K562 (cell line): Measurements from ENCODE around the gene SLC38A1. TPM values are rescaled to one million over a fixed set of nuclear protein-coding genes. Genes with fewer than 3 reads are reported as not detected.
"Not testable (repeated sequence)": the region's sequence is repeated elsewhere in the genome, so short reads cannot be mapped to it uniquely, and the experiment has no call there.

Source experiments
- ATAC-seq: fragments of 200-7000 bp; cut with Tn5 transposase; 3 replicates; pipeline ENCODE4 v1.9.1; 2020; ENCODE audit warnings: moderate library complexity
- BruUV-seq: library from RNA; stranded (reverse); fragments of 400-500 nt; replicated peaks from 2 replicates; lab custom pipeline; 2021; lab: Mats Ljungman, UMichigan
- CTCF ChIA-PET: fragments of 300-600 bp; formaldehyde crosslinking; extraction: SDS; loops from one replicate; lab custom pipeline; 2021; ENCODE audit warnings: low intra/inter-chr PET ratio; lab: Yijun Ruan, JAX
- POLR2A ChIA-PET: fragments of 300-600, 350-650 bp; sonication (Branson Sonifier 250); formaldehyde crosslinking; extraction: SDS; loops from one replicate; lab custom pipeline; 2021; ENCODE audit warnings: antibody characterized with exemption, inconsistent platforms; lab: Yijun Ruan, JAX
- DNase-seq, 4 experiments: peaks; one replicate each; pipeline versions ENCODE4 v3.0.0 to v3.0.0-alpha.2; 2011 to 2018; ENCODE audit warnings: low spot score in 3 of 4, mixed read lengths in 3 of 4; ENCODE audit errors: extremely low read depth in 1 of 4
- FAIRE-seq: peaks from 2 replicates; lab custom pipeline; 2011; peaks lifted over from hg19 to GRCh38; lab: Jason Lieb, UNC
- H2AFZ ChIP-seq: 2 replicates; pipeline ENCODE4 v1.6.0; 2011; ENCODE audit warnings: low read depth, low read length, control low read depth, inconsistent platforms
- H3K27ac ChIP-seq: fragments of 200-600 bp; 3 replicates; pipeline ENCODE4 v1.8.0; 2011; ENCODE audit warnings: low read depth, mild to moderate bottlenecking, control low read depth, inconsistent platforms, low read length, moderate library complexity, mixed read lengths; ENCODE audit errors: extremely low read depth
- H3K27me3 ChIP-seq, 2 experiments: fragments of 300-600 bp in 1 of 2; 2 replicates in 1 of 2; 3 replicates in 1 of 2; pipeline versions ENCODE4 v1.6.0 to v1.8.0; 2011; ENCODE audit warnings: inconsistent platforms in 2 of 2, low read length in 2 of 2, mild to moderate bottlenecking in 1 of 2, mixed read lengths in 1 of 2, moderate library complexity in 1 of 2; ENCODE audit not compliant: control insufficient read depth in 2 of 2, insufficient read depth in 2 of 2
- H3K36me3 ChIP-seq: fragments of 300-600 bp; 3 replicates; pipeline ENCODE4 v1.8.0; 2011; ENCODE audit warnings: mild to moderate bottlenecking, low read length, inconsistent platforms; ENCODE audit not compliant: control insufficient read depth, insufficient read depth
- H3K4me1 ChIP-seq, 2 experiments: fragments of 200-600 bp in 1 of 2; replicated peaks in 1 of 2; 2 replicates in 1 of 2; 3 replicates in 1 of 2; pipeline versions ENCODE4 v1.5.1 to v1.8.0; 2011; ENCODE audit warnings: inconsistent platforms in 2 of 2, low read length in 2 of 2, mild to moderate bottlenecking in 1 of 2, mixed read lengths in 1 of 2, moderate library complexity in 1 of 2; ENCODE audit not compliant: control insufficient read depth in 2 of 2, insufficient read depth in 2 of 2
- H3K4me2 ChIP-seq: 2 replicates; pipeline ENCODE4 v1.6.1; 2011; ENCODE audit warnings: low read length, control low read depth, inconsistent platforms, mixed read lengths; ENCODE audit not compliant: insufficient read depth
- H3K4me3 ChIP-seq: fragments of 200-600 bp; sonication (generic), shearing (Covaris generic); 2 replicates; pipeline ENCODE4 v1.5.1; 2016; ENCODE audit warnings: control low read depth, inconsistent platforms
- H3K79me2 ChIP-seq: fragments of 200-600 bp; 3 replicates; pipeline ENCODE4 v1.8.0; 2011; ENCODE audit warnings: low read length, inconsistent platforms; ENCODE audit not compliant: control insufficient read depth, insufficient read depth
- H3K9ac ChIP-seq, 2 experiments: 2 replicates each; pipeline versions ENCODE4 v1.6.0 to v1.6.1; 2011; ENCODE audit warnings: low read depth in 2 of 2, low read length in 2 of 2, control low read depth in 1 of 2, inconsistent platforms in 1 of 2, mild to moderate bottlenecking in 1 of 2, mixed read lengths in 1 of 2; ENCODE audit not compliant: insufficient read depth in 1 of 2
- H3K9me1 ChIP-seq: one replicate; pipeline ENCODE4 v1.6.0; 2011; ENCODE audit warnings: inconsistent platforms, mild to moderate bottlenecking, low read length, moderate library complexity; ENCODE audit not compliant: control insufficient read depth, insufficient read depth
- H3K9me3 ChIP-seq: replicated peaks from 2 replicates; pipeline ENCODE4 v1.5.1; 2011; ENCODE audit warnings: low read depth, low read length, inconsistent platforms; ENCODE audit not compliant: control insufficient read depth, insufficient read depth
- H4K20me1 ChIP-seq: replicated peaks from 2 replicates; pipeline ENCODE4 v1.6.1; 2011; ENCODE audit warnings: low read length, inconsistent platforms, mixed read lengths; ENCODE audit not compliant: control insufficient read depth, insufficient read depth
- BDP1 ChIP-seq: IDR thresholded peaks from 3 replicates; pipeline ENCODE4 v1.6.1; 2011; ENCODE audit not compliant: insufficient read length, insufficient read depth
- HLTF ChIP-seq: fragments of 450-650 bp; IDR thresholded peaks from 2 replicates; pipeline ENCODE4 v1.6.1; 2016
- MTA1 ChIP-seq: fragments of 450-650 bp; IDR thresholded peaks from 2 replicates; pipeline ENCODE4 v1.6.1; 2017; ENCODE audit warnings: borderline replicate concordance
- TRIM24 ChIP-seq, 2 experiments: fragments of 450-650 bp; IDR thresholded peaks; 2 replicates each; pipeline ENCODE4 v1.6.1; 2016
- TRIM28 ChIP-seq: fragments of 450-650 bp; IDR thresholded peaks from 2 replicates; pipeline ENCODE4 v1.6.1; 2017
- ZEB2 ChIP-seq: fragments of 450-650 bp; IDR thresholded peaks from 2 replicates; pipeline ENCODE4 v1.6.1; 2016
- ZFP1 ChIP-seq: fragments of 450-650 bp; formaldehyde crosslinking; IDR thresholded peaks from 2 replicates; pipeline ENCODE4 v1.4.0; 2020; ENCODE audit warnings: mild to moderate bottlenecking, mixed read lengths
- WGBS: fragments of 100-300 bp; shearing (Covaris generic); methylation state at CpG from one replicate; pipeline ENCODE4 v1.1.6; 2016; ENCODE audit warnings: low coverage, mixed read lengths; ENCODE audit not compliant: insufficient coverage; ENCODE audit errors: missing lambda C conversion rate; 5-methylcytosine and 5-hydroxymethylcytosine counted together
- in situ Hi-C: fragments of 300-500 bp; cut with MboI; formaldehyde crosslinking; loops from 4 replicates; pipeline ENCODE4 v1.15.0; 2018; ENCODE audit warnings: inconsistent platforms, mixed read lengths
- intact Hi-C: fragments of 100-400 bp; cut with micrococcal nuclease; formaldehyde crosslinking; loops from 2 replicates; pipeline ENCODE4 v1.14.2; 2022
- polyA plus RNA-seq, 8 experiments: library from polyadenylated mRNA; depleted of rRNA in 4 of 8; stranded (reverse) in 5 of 8; unstranded in 3 of 8; fragments of >200 nt; fragmentation: Nextera tagmentation in 2 of 8; fragmentation: Illumina TruSeq in 1 of 8; extraction: Ambion mirVana in 2 of 8; extraction: Trizol in 1 of 8; gene quantifications; 2 replicates each; pipeline versions ENCODE4 v1.2.1 to v1.2.3, GENCODE V29; 2011 to 2014; ENCODE audit warnings: inconsistent platforms in 1 of 8, missing spikeins in 1 of 8
- total RNA-seq, 7 experiments: library from RNA; depleted of rRNA in 6 of 7; stranded (reverse); fragments of >200 nt in 6 of 7; fragmentation: Illumina TruSeq in 2 of 7; extraction: Trizol in 2 of 7; gene quantifications; 2 replicates each; pipeline versions ENCODE4 v1.2.1 to v1.2.3, GENCODE V29; 2011 to 2021; ENCODE audit warnings: low replicate concordance in 1 of 7
- TF ChIP-seq, protein P1 (sequence below): fragments of 450-650 bp; IDR thresholded peaks from 2 replicates; pipeline ENCODE4 v1.6.1; 2018; ENCODE audit warnings: mild to moderate bottlenecking, low read depth; ENCODE audit not compliant: partially characterized antibody

The SLC38A1 gene
- total and polyA plus RNA-seq, 9 of the 15 experiments (the other 6 are each of a cell fraction or from before 2014, with no cell fraction given): 51.9 to 112 (median 75.0) TPM

DNA sequence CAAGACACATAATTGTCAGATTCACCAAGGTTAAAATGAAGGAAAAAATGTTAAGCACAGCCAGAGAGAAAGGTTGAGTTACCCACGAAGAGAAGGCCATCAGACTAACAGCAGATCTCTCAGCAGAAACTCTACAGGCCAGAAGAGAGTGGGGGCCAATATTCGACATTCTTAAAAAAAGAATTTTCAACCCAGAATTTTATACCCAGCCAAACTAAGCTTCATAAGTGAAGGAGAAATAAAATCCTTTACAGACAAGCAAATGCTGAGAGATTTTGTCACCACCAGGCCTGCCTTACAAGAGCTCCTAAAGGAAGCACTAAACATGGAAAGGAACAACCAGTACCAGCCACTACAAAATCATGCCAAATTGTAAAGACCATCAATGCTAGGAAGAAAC is 16.3 kb upstream of the SLC38A1 start:
- H3K4me2 ChIP-seq, in situ Hi-C loops: not testable (repeated sequence)

DNA sequence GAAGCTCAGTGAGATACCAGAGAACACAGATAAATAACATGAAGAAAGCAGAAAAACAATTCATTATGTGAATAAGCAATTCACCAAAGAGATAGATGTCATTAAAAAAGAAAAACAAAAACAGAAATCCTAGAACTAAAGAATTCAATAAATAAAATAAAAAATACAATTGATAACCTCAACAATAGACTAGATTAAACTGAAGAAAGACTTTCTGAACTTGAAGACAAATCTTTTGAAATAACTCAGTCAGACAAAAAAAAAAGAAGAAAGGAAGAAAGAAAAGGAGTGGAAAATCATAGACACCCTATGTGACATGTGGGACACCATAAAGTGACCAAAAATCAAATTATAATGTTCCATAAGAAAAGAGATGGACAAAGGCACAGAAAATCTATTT is 14.0 kb upstream of the SLC38A1 start:
- in situ Hi-C loops: no loop called here
- DNase-seq: no peak

More for the DNA sequence above, 16.3 kb upstream of the SLC38A1 start:
- WGBS: 3% methylated on average over 2 of the region's 2 CpGs
- ATAC-seq, H4K20me1 ChIP-seq, H3K9ac ChIP-seq, H3K79me2 ChIP-seq, BruUV-seq, H2AFZ ChIP-seq, FAIRE-seq, H3K9me1 ChIP-seq, H3K27me3 ChIP-seq, H3K9me3 ChIP-seq, H3K4me1 ChIP-seq, CTCF ChIA-PET, H3K4me3 ChIP-seq, H3K27ac ChIP-seq, DNase-seq, H3K36me3 ChIP-seq, POLR2A ChIA-PET, intact Hi-C loops: not testable (repeated sequence)
- peak; percentile 90 for TF ChIP-seq ZFP1 (CRISPR knock-in tag)

More for the DNA sequence above, 14.0 kb upstream of the SLC38A1 start:
- Histone ChIP-seq H3K9me3 (peaks cover 3% of the 10 kb centered on the region), H4K20me1 (no peaks in the 10 kb centered on the region), H3K27me3 (no peaks in the 10 kb centered on the region), H3K9ac (no peak overlapping the region), H2AFZ (no peak overlapping the region), H3K36me3 (no peaks in the 10 kb centered on the region), H3K4me3 (no peak overlapping the region), H3K4me1 (no peaks in the 10 kb centered on the region), H3K27ac (no peak overlapping the region), H3K9me1 (no peaks in the 10 kb centered on the region), H3K79me2 (no peaks in the 10 kb centered on the region), H3K4me2 (no peak overlapping the region)
- BruUV-seq: no TSS peak
- ChIA-PET POLR2A (no interaction called here), CTCF (no interaction called here)
- no peak for FAIRE-seq
- TF ChIP-seq ZEB2 (peak; percentile 49), TRIM24 (IDR thresholded peaks at IDR 0.05) (peak in 1 of 2 experiments; percentile 24; a peak in 1 of 4 replicates), MTA1 (no peak), BDP1 (no peak), TRIM28 (peak; percentile 86; the same call in 1 of the 2 replicates), HLTF (0 out of 2 replicates have a peak, but pooled peaks have one; percentile 26)
- TF ChIP-seq, protein P1, sequence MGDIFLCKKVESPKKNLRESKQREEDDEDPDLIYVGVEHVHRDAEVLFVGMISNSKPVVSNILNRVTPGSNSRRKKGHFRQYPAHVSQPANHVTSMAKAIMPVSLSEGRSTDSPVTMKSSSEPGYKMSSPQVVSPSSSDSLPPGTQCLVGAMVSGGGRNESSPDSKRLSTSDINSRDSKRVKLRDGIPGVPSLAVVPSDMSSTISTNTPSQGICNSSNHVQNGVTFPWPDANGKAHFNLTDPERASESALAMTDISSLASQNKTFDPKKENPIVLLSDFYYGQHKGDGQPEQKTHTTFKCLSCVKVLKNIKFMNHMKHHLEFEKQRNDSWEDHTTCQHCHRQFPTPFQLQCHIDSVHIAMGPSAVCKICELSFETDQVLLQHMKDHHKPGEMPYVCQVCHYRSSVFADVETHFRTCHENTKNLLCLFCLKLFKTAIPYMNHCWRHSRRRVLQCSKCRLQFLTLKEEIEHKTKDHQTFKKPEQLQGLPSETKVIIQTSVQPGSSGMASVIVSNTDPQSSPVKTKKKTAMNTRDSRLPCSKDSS: peak; percentile 45
- intact Hi-C loops: no loop called here
- no peak for ATAC-seq
